Loucy (cell line): ENCODE results near the gene CDK7.
"Not testable (repeated sequence)": the region's sequence is repeated elsewhere in the genome, so short reads cannot be mapped to it uniquely, and the experiment has no call there.

Source experiments
- H2AFZ ChIP-seq: fragments of 200-600 bp; sonication (generic); 2 replicates; pipeline ENCODE4 v1.6.0; 2016; ENCODE audit warnings: antibody characterized with exemption, mild to moderate bottlenecking, low read length, moderate library complexity
- H3F3A ChIP-seq: fragments of 200-600 bp; 2 replicates; pipeline ENCODE4 v1.6.0; 2016; ENCODE audit warnings: antibody characterized with exemption, low read depth, mild to moderate bottlenecking
- H3K27me3 ChIP-seq: fragments of 200-600 bp; sonication (generic); 2 replicates; pipeline ENCODE4 v1.6.1; 2014; ENCODE audit warnings: low read length, mild to moderate bottlenecking; ENCODE audit not compliant: insufficient read depth, poor library complexity, severe bottlenecking
- H3K36me3 ChIP-seq: fragments of 200-600 bp; sonication (generic); 2 replicates; pipeline ENCODE4 v1.6.1; 2016; ENCODE audit warnings: low read length; ENCODE audit not compliant: insufficient read depth
- H3K4me1 ChIP-seq: fragments of 200-600 bp; sonication (generic); 2 replicates; pipeline ENCODE4 v1.5.1; 2014; ENCODE audit warnings: low read length, mild to moderate bottlenecking; ENCODE audit not compliant: insufficient read depth, poor library complexity, severe bottlenecking
- H3K4me2 ChIP-seq: fragments of 200-600 bp; sonication (generic); 2 replicates; pipeline ENCODE4 v1.6.0; 2014; ENCODE audit warnings: antibody characterized with exemption, low read length, low read depth, mild to moderate bottlenecking; ENCODE audit not compliant: poor library complexity, severe bottlenecking
- H3K4me3 ChIP-seq: fragments of 200-600 bp; sonication (generic); 2 replicates; pipeline ENCODE4 v1.5.1; 2014; ENCODE audit warnings: low read length, mild to moderate bottlenecking, mixed read lengths; ENCODE audit not compliant: poor library complexity, severe bottlenecking
- H3K79me2 ChIP-seq: fragments of 200-600 bp; sonication (generic); 2 replicates; pipeline ENCODE4 v1.6.1; 2014; ENCODE audit warnings: low read length; ENCODE audit not compliant: insufficient read depth
- H3K9ac ChIP-seq: fragments of 200-600 bp; sonication (generic); 2 replicates; pipeline ENCODE4 v1.6.0; 2014; ENCODE audit warnings: mild to moderate bottlenecking, low read depth, low read length, moderate library complexity; ENCODE audit not compliant: poor library complexity, severe bottlenecking
- H3K9me2 ChIP-seq: fragments of 200-600 bp; sonication (generic); replicated peaks from 2 replicates; pipeline ENCODE4 v1.6.1; 2016; ENCODE audit warnings: low read depth, low read length, mixed read lengths
- H3K9me3 ChIP-seq: fragments of 200-600 bp; sonication (generic); 2 replicates; pipeline ENCODE4 v1.6.1; 2014; ENCODE audit warnings: mild to moderate bottlenecking, antibody characterized with exemption, low read length, low read depth; ENCODE audit not compliant: insufficient read depth
- H4K20me1 ChIP-seq: fragments of 200-600 bp; sonication (generic); 2 replicates; pipeline ENCODE4 v1.6.0; 2014; ENCODE audit warnings: antibody characterized with exemption, low read length, mild to moderate bottlenecking; ENCODE audit not compliant: insufficient read depth, poor library complexity, severe bottlenecking
- EZH2phosphoT487 ChIP-seq: fragments of 200-600 bp; IDR thresholded peaks from 2 replicates; pipeline ENCODE4 v1.6.1; 2018; ENCODE audit warnings: antibody characterized with exemption, mild to moderate bottlenecking, moderate library complexity, borderline replicate concordance
- TF ChIP-seq, protein P1 (sequence below): fragments of 200-600 bp; sonication (generic); conservative IDR thresholded peaks from 2 replicates; pipeline ENCODE4 v1.5.1; 2014; ENCODE audit warnings: mild to moderate bottlenecking, antibody characterized with exemption, low read length

Gene CDK7

GRCh38 chr5:69219939-69220338 is 14.7 kb upstream of the CDK7 start:
- H3K9me3 ChIP-seq, result no peaks in the 10 kb centered on the region
- H3K36me3 ChIP-seq, result no peaks in the 10 kb centered on the region
- H2AFZ ChIP-seq, result no peak overlapping the region
- no peak overlapping the region for H3K4me2 ChIP-seq
- TF ChIP-seq, protein P1, sequence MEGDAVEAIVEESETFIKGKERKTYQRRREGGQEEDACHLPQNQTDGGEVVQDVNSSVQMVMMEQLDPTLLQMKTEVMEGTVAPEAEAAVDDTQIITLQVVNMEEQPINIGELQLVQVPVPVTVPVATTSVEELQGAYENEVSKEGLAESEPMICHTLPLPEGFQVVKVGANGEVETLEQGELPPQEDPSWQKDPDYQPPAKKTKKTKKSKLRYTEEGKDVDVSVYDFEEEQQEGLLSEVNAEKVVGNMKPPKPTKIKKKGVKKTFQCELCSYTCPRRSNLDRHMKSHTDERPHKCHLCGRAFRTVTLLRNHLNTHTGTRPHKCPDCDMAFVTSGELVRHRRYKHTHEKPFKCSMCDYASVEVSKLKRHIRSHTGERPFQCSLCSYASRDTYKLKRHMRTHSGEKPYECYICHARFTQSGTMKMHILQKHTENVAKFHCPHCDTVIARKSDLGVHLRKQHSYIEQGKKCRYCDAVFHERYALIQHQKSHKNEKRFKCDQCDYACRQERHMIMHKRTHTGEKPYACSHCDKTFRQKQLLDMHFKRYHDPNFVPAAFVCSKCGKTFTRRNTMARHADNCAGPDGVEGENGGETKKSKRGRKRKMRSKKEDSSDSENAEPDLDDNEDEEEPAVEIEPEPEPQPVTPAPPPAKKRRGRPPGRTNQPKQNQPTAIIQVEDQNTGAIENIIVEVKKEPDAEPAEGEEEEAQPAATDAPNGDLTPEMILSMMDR, result no peak
- TF ChIP-seq EZH2phosphoT487, result no peak
- H3K4me3 ChIP-seq, result no peak overlapping the region
- no peaks in the 10 kb centered on the region for H3F3A ChIP-seq
- peaks cover 11% of the 10 kb centered on the region for H4K20me1 ChIP-seq
- no peak overlapping the region for H3K9ac ChIP-seq
- H3K79me2 ChIP-seq, result peaks cover 23% of the 10 kb centered on the region
- peaks cover 14% of the 10 kb centered on the region for H3K4me1 ChIP-seq
- H3K9me2 ChIP-seq, result no peaks in the 10 kb centered on the region
- H3K27me3 ChIP-seq, result no peaks in the 10 kb centered on the region

DNA sequence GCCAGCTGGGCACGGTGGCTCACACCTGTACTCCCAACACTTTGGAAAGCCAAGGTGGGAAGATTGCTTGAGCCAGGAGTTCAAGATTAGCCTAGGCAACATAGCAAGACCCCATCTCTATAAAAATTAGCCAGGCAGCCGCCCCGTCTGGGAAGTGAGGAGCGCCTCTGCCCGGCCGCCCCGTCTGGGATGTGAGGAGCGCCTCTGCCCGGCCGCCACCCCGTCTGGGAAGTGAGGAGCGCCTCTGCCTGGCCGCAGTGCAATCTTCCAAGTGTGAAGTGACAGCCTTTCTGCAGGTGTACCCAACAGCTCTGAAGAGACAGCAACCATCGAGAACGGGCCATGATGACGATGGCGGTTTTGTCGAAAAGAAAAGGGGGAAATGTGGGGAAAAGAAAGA is 14.3 kb upstream of the CDK7 start:
- H3K9ac ChIP-seq, H3K4me3 ChIP-seq, H2AFZ ChIP-seq, H3K9me3 ChIP-seq, H3F3A ChIP-seq, H3K36me3 ChIP-seq, H3K27me3 ChIP-seq, H3K4me2 ChIP-seq, H3K9me2 ChIP-seq: not testable (repeated sequence)
- Histone ChIP-seq H3K79me2 (peaks cover 23% of the 10 kb centered on the region), H4K20me1 (peaks cover 11% of the 10 kb centered on the region), H3K4me1 (peaks cover 14% of the 10 kb centered on the region)

- H3K9me3 ChIP-seq, H3K4me3 ChIP-seq, H3K9me2 ChIP-seq, H3F3A ChIP-seq, H3K9ac ChIP-seq, H2AFZ ChIP-seq, H3K36me3 ChIP-seq, H3K4me2 ChIP-seq, H3K27me3 ChIP-seq: not testable (repeated sequence)
- Histone ChIP-seq H3K79me2 (peaks cover 23% of the 10 kb centered on the region), H3K4me1 (peaks cover 14% of the 10 kb centered on the region), H4K20me1 (peaks cover 11% of the 10 kb centered on the region)
These were observed 13.9 kb upstream of the CDK7 start for GRCh38 chr5:69220833-69221232.

DNA sequence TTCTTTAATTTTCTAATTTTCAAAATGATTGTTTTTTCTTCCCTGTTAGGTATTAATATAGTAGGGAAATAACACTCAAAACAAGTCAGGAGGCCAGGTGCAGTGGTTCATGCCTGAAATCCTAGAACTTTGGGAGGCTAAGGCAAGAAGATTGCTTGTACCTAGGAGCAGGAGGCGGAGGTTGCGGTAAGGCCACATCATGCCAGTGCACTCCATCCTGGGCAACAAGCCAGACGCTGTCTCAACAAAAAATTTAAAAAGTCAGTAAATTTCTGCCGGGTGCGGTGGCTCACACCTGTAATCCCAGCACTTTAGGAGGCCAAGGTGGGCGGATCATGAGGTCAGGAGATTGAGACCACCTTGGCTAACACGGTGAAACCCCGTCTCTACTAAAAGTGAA is 10.2 kb upstream of the CDK7 start:
- H3K4me2 ChIP-seq, result no peak overlapping the region
- TF ChIP-seq, protein P1, result no peak
- TF ChIP-seq EZH2phosphoT487, result no peak
- H2AFZ ChIP-seq, result no peak overlapping the region
- H3K4me3 ChIP-seq, result no peak overlapping the region
- H3K9ac ChIP-seq, result no peak overlapping the region
- no peaks in the 10 kb centered on the region for H4K20me1 ChIP-seq
- H3K9me3 ChIP-seq, result no peaks in the 10 kb centered on the region
- peaks cover 8% of the 10 kb centered on the region; the same call in 1 of the 2 replicates for H3K36me3 ChIP-seq
- H3K27me3 ChIP-seq, result no peaks in the 10 kb centered on the region
- no peaks in the 10 kb centered on the region for H3F3A ChIP-seq
- H3K4me1 ChIP-seq, result peaks cover under 1% of the 10 kb centered on the region
- peaks cover 8% of the 10 kb centered on the region for H3K79me2 ChIP-seq
- H3K9me2 ChIP-seq, result no peaks in the 10 kb centered on the region
